ENCODE results near the gene ARHGEF7. TPM values are rescaled to one million over a fixed set of nuclear protein-coding genes. Genes with fewer than 3 reads are reported as not detected.

ARHGEF7 gene
- polyA plus RNA-seq, 1 donor (not counting 4 experiments of a cell fraction or from before 2014, with no cell fraction given), result 25.2 TPM

- Histone ChIP-seq H3K9me3 (ENCODE audit: control insufficient read depth, low read depth, low read length) (no peaks in the 10 kb centered on the region), H3K27ac (ENCODE audit: control insufficient read depth, insufficient read depth, low read length) (no peak overlapping the region), H3K9ac (ENCODE audit: control insufficient read depth, extremely low read depth, insufficient read depth, low read length) (no peak overlapping the region), H4K20me1 (ENCODE audit: control insufficient read depth, extremely low read depth, insufficient read depth, low read length) (no peaks in the 10 kb centered on the region), H3K4me2 (ENCODE audit: control insufficient read depth, extremely low read depth, insufficient read depth, low read depth, low read length) (no peak overlapping the region), H3K36me3 (ENCODE audit: control insufficient read depth in 2 of 2, extremely low read depth in 1 of 2, insufficient read depth in 2 of 2, low read length in 2 of 2) (peaks cover 0 to 3% of the 10 kb centered on the region in 2 experiments), H3K9me1 (ENCODE audit: control insufficient read depth, extremely low read depth, insufficient read depth, low read length) (no peaks in the 10 kb centered on the region), H3K4me1 (ENCODE audit: control insufficient read depth, extremely low read depth, insufficient read depth, low read length) (no peaks in the 10 kb centered on the region), H3K79me2 (ENCODE audit: control insufficient read depth, insufficient read depth, low read length) (no peaks in the 10 kb centered on the region), H3K27me3 (ENCODE audit: control insufficient read depth, extremely low read depth, insufficient read depth, low read length) (no peaks in the 10 kb centered on the region), H2AFZ (ENCODE audit: control insufficient read depth, low read length) (no peak overlapping the region), H3K4me3 (ENCODE audit: control insufficient read depth in 2 of 3, extremely low read depth in 1 of 3, insufficient read depth in 2 of 3, low read depth in 1 of 3, low read length in 3 of 3) (no peak overlapping the region)
- TF ChIP-seq, protein P1, sequence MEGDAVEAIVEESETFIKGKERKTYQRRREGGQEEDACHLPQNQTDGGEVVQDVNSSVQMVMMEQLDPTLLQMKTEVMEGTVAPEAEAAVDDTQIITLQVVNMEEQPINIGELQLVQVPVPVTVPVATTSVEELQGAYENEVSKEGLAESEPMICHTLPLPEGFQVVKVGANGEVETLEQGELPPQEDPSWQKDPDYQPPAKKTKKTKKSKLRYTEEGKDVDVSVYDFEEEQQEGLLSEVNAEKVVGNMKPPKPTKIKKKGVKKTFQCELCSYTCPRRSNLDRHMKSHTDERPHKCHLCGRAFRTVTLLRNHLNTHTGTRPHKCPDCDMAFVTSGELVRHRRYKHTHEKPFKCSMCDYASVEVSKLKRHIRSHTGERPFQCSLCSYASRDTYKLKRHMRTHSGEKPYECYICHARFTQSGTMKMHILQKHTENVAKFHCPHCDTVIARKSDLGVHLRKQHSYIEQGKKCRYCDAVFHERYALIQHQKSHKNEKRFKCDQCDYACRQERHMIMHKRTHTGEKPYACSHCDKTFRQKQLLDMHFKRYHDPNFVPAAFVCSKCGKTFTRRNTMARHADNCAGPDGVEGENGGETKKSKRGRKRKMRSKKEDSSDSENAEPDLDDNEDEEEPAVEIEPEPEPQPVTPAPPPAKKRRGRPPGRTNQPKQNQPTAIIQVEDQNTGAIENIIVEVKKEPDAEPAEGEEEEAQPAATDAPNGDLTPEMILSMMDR (optimal IDR thresholded peaks at IDR 0.05 in 1 of 3, IDR thresholded peaks at IDR 0.05 in 1 of 3, conservative IDR thresholded peaks at IDR 0.05 in 1 of 3; ENCODE audit: extremely low read depth in 1 of 3, insufficient read depth in 2 of 3, low read length in 3 of 3), result no peak
- TF ChIP-seq EZH2 (IDR thresholded peaks at IDR 0.05; ENCODE audit: low read length), result no peak
- DNase-seq (ENCODE audit: low read depth, low spot score) (no peak), FAIRE-seq (no peak)
- dilution Hi-C loops (cut with MboI; ENCODE audit: extremely low pct_ligation_motif_present, low sequenced_read_pairs), result no loop called here
Observed at GRCh38 chr13:111317042-111317550, 202.0 kb downstream of the ARHGEF7 start.

DNA sequence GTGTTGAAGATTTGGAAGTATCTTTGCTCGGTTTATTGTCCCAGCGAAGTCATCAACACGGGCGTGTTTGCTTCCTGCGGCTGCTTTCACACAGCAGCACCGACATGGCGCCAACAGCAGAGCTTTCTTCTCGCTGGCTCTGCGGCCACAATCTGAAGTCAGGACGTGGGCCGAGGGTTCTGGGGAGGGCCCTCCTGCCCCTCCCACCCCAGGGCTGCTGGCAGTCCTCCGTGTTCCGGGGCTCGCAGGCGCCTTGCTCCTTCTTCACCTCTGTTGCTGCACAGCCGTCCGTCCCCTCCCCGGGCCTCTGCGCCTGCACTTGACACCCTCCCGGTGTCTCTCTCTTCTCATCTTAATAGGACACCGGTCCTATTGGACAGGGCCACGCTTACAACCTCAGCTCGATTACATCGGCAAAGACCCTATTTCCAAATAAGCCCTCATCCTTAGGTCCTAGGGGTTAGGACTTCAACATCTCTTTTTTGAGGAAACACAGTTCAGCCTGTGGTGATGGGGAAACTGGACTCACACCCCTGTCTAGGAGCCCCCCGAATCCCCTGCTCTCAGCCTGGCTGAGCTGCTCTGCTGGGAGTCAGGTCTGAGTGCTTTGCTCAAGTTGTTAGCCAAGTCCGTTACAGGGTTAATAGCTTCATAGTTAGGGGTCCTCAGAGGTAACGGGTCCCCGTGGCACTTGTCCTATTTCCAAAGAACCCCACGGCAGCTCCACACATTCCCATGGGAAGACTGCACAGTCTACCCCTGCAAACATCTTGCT lies 202.6 kb downstream of the ARHGEF7 start:
- no peak for DNase-seq (ENCODE audit: low read depth, low spot score)
- H4K20me1 ChIP-seq (ENCODE audit: control insufficient read depth, extremely low read depth, insufficient read depth, low read length), result no peaks in the 10 kb centered on the region
- TF ChIP-seq EZH2 (IDR thresholded peaks at IDR 0.05; ENCODE audit: low read length), result no peak
- TF ChIP-seq, protein P1 (optimal IDR thresholded peaks at IDR 0.05 in 1 of 3, IDR thresholded peaks at IDR 0.05 in 1 of 3, conservative IDR thresholded peaks at IDR 0.05 in 1 of 3; ENCODE audit: extremely low read depth in 1 of 3, insufficient read depth in 2 of 3, low read length in 3 of 3), result no peak
- H3K4me2 ChIP-seq (ENCODE audit: control insufficient read depth, extremely low read depth, insufficient read depth, low read depth, low read length), result no peak overlapping the region
- no peak overlapping the region for H2AFZ ChIP-seq (ENCODE audit: control insufficient read depth, low read length)
- dilution Hi-C loops (cut with MboI; ENCODE audit: extremely low pct_ligation_motif_present, low sequenced_read_pairs), result no loop called here
- H3K79me2 ChIP-seq (ENCODE audit: control insufficient read depth, insufficient read depth, low read length), result no peaks in the 10 kb centered on the region
- peaks cover 0 to 1% of the 10 kb centered on the region in 2 experiments for H3K36me3 ChIP-seq (ENCODE audit: control insufficient read depth in 2 of 2, extremely low read depth in 1 of 2, insufficient read depth in 2 of 2, low read length in 2 of 2)
- H3K9me1 ChIP-seq (ENCODE audit: control insufficient read depth, extremely low read depth, insufficient read depth, low read length), result no peaks in the 10 kb centered on the region
- no peak overlapping the region for H3K27ac ChIP-seq (ENCODE audit: control insufficient read depth, insufficient read depth, low read length)
- no peak for FAIRE-seq
- no peaks in the 10 kb centered on the region for H3K27me3 ChIP-seq (ENCODE audit: control insufficient read depth, extremely low read depth, insufficient read depth, low read length)
- H3K9me3 ChIP-seq (ENCODE audit: control insufficient read depth, low read depth, low read length), result no peaks in the 10 kb centered on the region
- H3K4me1 ChIP-seq (ENCODE audit: control insufficient read depth, extremely low read depth, insufficient read depth, low read length), result no peaks in the 10 kb centered on the region
- no peak overlapping the region for H3K4me3 ChIP-seq (ENCODE audit: control insufficient read depth in 2 of 3, extremely low read depth in 1 of 3, insufficient read depth in 2 of 3, low read depth in 1 of 3, low read length in 3 of 3)
- no peak overlapping the region for H3K9ac ChIP-seq (ENCODE audit: control insufficient read depth, extremely low read depth, insufficient read depth, low read length)
